HepG2 (cell line): ENCODE results near the gene C10orf53. TPM values are rescaled to one million over a fixed set of nuclear protein-coding genes. Genes with fewer than 3 reads are reported as not detected.

ENCODE experiments used
- ATAC-seq: fragments of 200-7000 bp; cut with Tn5 transposase; 3 replicates; pipeline ENCODE4 v1.9.1; 2020; ENCODE audit warnings: mild to moderate bottlenecking, moderate library complexity
- BruUV-seq: library from RNA; stranded (reverse); fragments of 400-500 nt; replicated peaks from 2 replicates; lab custom pipeline; 2021; lab: Mats Ljungman, UMichigan
- CTCF ChIA-PET: fragments of 300-600 bp; formaldehyde crosslinking; extraction: SDS; loops from one replicate; lab custom pipeline; 2021; ENCODE audit warnings: low total read pairs, inconsistent platforms, low intra/inter-chr PET ratio; lab: Yijun Ruan, JAX
- POLR2A ChIA-PET: fragments of 350-600 bp; sonication (Branson Sonifier 250); formaldehyde crosslinking; loops from one replicate; lab custom pipeline; 2020; ENCODE audit warnings: antibody characterized with exemption, inconsistent platforms; lab: Yijun Ruan, JAX
- DNase-seq: peaks from one replicate; pipeline ENCODE4 v3.0.0-alpha.2; 2015; ENCODE audit warnings: low spot score
- FAIRE-seq: peaks from 3 replicates; lab custom pipeline; 2011; peaks lifted over from hg19 to GRCh38; lab: Jason Lieb, UNC
- H2AFZ ChIP-seq: one replicate; pipeline ENCODE4 v1.6.1; 2011; ENCODE audit warnings: low read length, inconsistent platforms
- H3K27ac ChIP-seq: fragments of 300-600 bp; 3 replicates; pipeline ENCODE4 v1.8.0; 2011; ENCODE audit warnings: mixed run types, mild to moderate bottlenecking, mixed read lengths, low read length, inconsistent platforms; ENCODE audit not compliant: insufficient read depth; ENCODE audit errors: extremely low read length
- H3K27me3 ChIP-seq, 2 experiments: fragments of 200-600 bp in 1 of 2; 2 replicates in 1 of 2; 3 replicates in 1 of 2; pipeline versions ENCODE4 v1.6.0 to v1.8.0; 2011; ENCODE audit warnings: low read length in 2 of 2, mild to moderate bottlenecking in 2 of 2, moderate library complexity in 2 of 2, inconsistent platforms in 1 of 2; ENCODE audit not compliant: insufficient read depth in 2 of 2, control insufficient read depth in 1 of 2
- H3K36me3 ChIP-seq, 2 experiments: fragments of 200-600 bp in 1 of 2; replicated peaks in 1 of 2; 2 replicates in 1 of 2; 3 replicates in 1 of 2; pipeline versions ENCODE4 v1.5.1 to v1.8.0; 2011; ENCODE audit warnings: low read length in 2 of 2, inconsistent platforms in 1 of 2; ENCODE audit not compliant: insufficient read depth in 2 of 2, control insufficient read depth in 1 of 2
- H3K4me1 ChIP-seq: 2 replicates; pipeline ENCODE4 v1.5.1; 2012; ENCODE audit warnings: low read length, inconsistent platforms; ENCODE audit not compliant: insufficient read depth
- H3K4me2 ChIP-seq: 2 replicates; pipeline ENCODE4 v1.6.0; 2011; ENCODE audit warnings: low read depth, low read length, inconsistent platforms
- H3K4me3 ChIP-seq, 3 experiments: fragments of 200-600 bp in 1 of 3; sonication (generic), shearing (Covaris generic) in 1 of 3; replicated peaks in 1 of 3; 2 replicates each; pipeline ENCODE4 v1.5.1; 2011 to 2016; ENCODE audit warnings: low read length in 3 of 3, inconsistent platforms in 2 of 3, low read depth in 2 of 3, mild to moderate bottlenecking in 2 of 3, control low read depth in 1 of 3, mixed read lengths in 1 of 3; ENCODE audit not compliant: insufficient read depth in 1 of 3
- H3K79me2 ChIP-seq: one replicate; pipeline ENCODE4 v1.6.1; 2011; ENCODE audit warnings: low read length, inconsistent platforms; ENCODE audit not compliant: insufficient read depth
- H3K9ac ChIP-seq: 2 replicates; pipeline ENCODE4 v1.6.0; 2011; ENCODE audit warnings: mild to moderate bottlenecking, low read depth, low read length, inconsistent platforms; ENCODE audit not compliant: insufficient read depth
- H3K9me3 ChIP-seq: 2 replicates; pipeline ENCODE4 v1.5.1; 2012; ENCODE audit warnings: mild to moderate bottlenecking, low read length
- H4K20me1 ChIP-seq: 2 replicates; pipeline ENCODE4 v1.6.0; 2011; ENCODE audit warnings: inconsistent platforms, mild to moderate bottlenecking, low read length, moderate library complexity; ENCODE audit not compliant: insufficient read depth
- CHCHD3 ChIP-seq: sonication (generic); formaldehyde crosslinking; IDR thresholded peaks from 2 replicates; pipeline ENCODE4 v1.8.0; 2022; ENCODE audit warnings: mild to moderate bottlenecking, missing genetic modification reagents, moderate library complexity
- ETV5 ChIP-seq: IDR thresholded peaks from 2 replicates; pipeline ENCODE4 v1.6.1; 2018; ENCODE audit warnings: missing biosample characterization, missing genetic modification reagents, inconsistent platforms, borderline replicate concordance
- MAFF ChIP-seq: IDR thresholded peaks from 2 replicates; pipeline ENCODE4 v1.6.1; 2011; ENCODE audit warnings: low read depth, low read length, improper control_type of control experiment
- MAFK ChIP-seq, 2 experiments: IDR thresholded peaks in 1 of 2; conservative IDR thresholded peaks in 1 of 2; 2 replicates each; pipeline ENCODE4 v1.6.1; 2011; ENCODE audit warnings: improper control_type of control experiment in 2 of 2, low read length in 2 of 2
- NFE2L2 ChIP-seq: fragments of 150-350 bp; IDR thresholded peaks from 2 replicates; pipeline ENCODE4 v1.6.1; 2014; ENCODE audit warnings: low read length
- ZNF274 ChIP-seq: sonication (generic); formaldehyde crosslinking; IDR thresholded peaks from 2 replicates; pipeline ENCODE4 v1.5.1; 2020; ENCODE audit warnings: mild to moderate bottlenecking, missing genetic modification reagents
- WGBS: methylation state at CpG from one replicate; pipeline ENCODE4 v1.1.6; 2017; ENCODE audit warnings: low lambda C conversion rate; 5-methylcytosine and 5-hydroxymethylcytosine counted together
- in situ Hi-C: cut with HindIII; loops from 2 replicates; pipeline ENCODE4 v1.10.0; 2017; ENCODE audit warnings: low pct_unique_long_range_greater_than_20kb; ENCODE audit not compliant: extremely low pct_ligation_motif_present
- intact Hi-C: fragments of 100-400 bp; cut with micrococcal nuclease; formaldehyde crosslinking; loops from one replicate; pipeline ENCODE4 v1.10.0; 2022; ENCODE audit not compliant: unreplicated experiment
- polyA plus RNA-seq, 8 experiments: library from polyadenylated mRNA; depleted of rRNA in 3 of 8; stranded (reverse) in 7 of 8; unstranded in 1 of 8; fragments of >200 nt; fragmentation: Illumina TruSeq in 4 of 8; extraction: Trizol in 4 of 8; gene quantifications; 2 replicates each; pipeline versions ENCODE4 v1.2.1 to v1.2.3, GENCODE V29; 2011 to 2016; ENCODE audit warnings: low read depth in 4 of 8, missing spikeins in 1 of 8, mixed read lengths in 1 of 8; ENCODE audit not compliant: insufficient read depth in 1 of 8
- total RNA-seq, 5 experiments: library from RNA; depleted of rRNA; stranded (reverse); fragments of >200 nt; fragmentation: Illumina TruSeq; extraction: Trizol; gene quantifications; 2 replicates each; pipeline ENCODE4 v1.2.3, GENCODE V29; 2016; ENCODE audit warnings: low read depth in 1 of 5

C10orf53 gene
- total and polyA plus RNA-seq, 2 of the 13 experiments (the other 11 are each of a cell fraction or from before 2014, with no cell fraction given): not detected

GRCh38 chr10:49682879-49683278, 3.4 kb downstream of the C10orf53 start:
- Histone ChIP-seq H3K4me2 (no peak overlapping the region), H3K27ac (no peak overlapping the region), H3K9ac (no peak overlapping the region), H4K20me1 (no peaks in the 10 kb centered on the region), H2AFZ (no peak overlapping the region), H3K4me1 (no peaks in the 10 kb centered on the region), H3K4me3 (no peak overlapping the region), H3K79me2 (no peaks in the 10 kb centered on the region), H3K36me3 (no peaks in the 10 kb centered on the region), H3K27me3 (peaks cover 0 to 8% of the 10 kb centered on the region in 2 experiments; a peak in 2 of 5 replicates), H3K9me3 (no peaks in the 10 kb centered on the region)
- TF ChIP-seq ETV5 (CRISPR knock-in tag): no peak
- TF ChIP-seq ZNF274: no peak
- TF ChIP-seq NFE2L2: peak; percentile 80
- 0 out of 2 replicates have a peak, but pooled peaks have one; percentile 15 for TF ChIP-seq MAFF
- peak; percentile 54 to 71 for TF ChIP-seq MAFK (conservative IDR thresholded peaks at IDR 0.05 in 1 of 2, IDR thresholded peaks at IDR 0.05 in 1 of 2; ENCODE audit: low read length in 2 of 2)
- FAIRE-seq (no peak), ATAC-seq (no peak), DNase-seq (no peak)
- intact Hi-C loops: no loop called here
- in situ Hi-C loops: no loop called here
- CTCF ChIA-PET: no interaction called here
- POLR2A ChIA-PET: no interaction called here
- WGBS: 92% methylated on average over 2 of the region's 2 CpGs
- BruUV-seq: no TSS peak

GRCh38 chr10:49686651-49687050, 7.2 kb downstream of the C10orf53 start:
- Histone ChIP-seq H4K20me1 (no peaks in the 10 kb centered on the region), H3K27me3 (peaks cover 7 to 32% of the 10 kb centered on the region in 2 experiments; a peak in 4 of 5 replicates), H3K4me3 (no peak overlapping the region), H3K9ac (no peak overlapping the region), H3K27ac (no peak overlapping the region), H3K4me2 (no peak overlapping the region), H3K9me3 (no peaks in the 10 kb centered on the region), H3K4me1 (no peaks in the 10 kb centered on the region), H2AFZ (no peak overlapping the region), H3K79me2 (no peaks in the 10 kb centered on the region), H3K36me3 (no peaks in the 10 kb centered on the region)
- CTCF ChIA-PET: no interaction called here
- 0% methylated on average over 4 of the region's 4 CpGs for WGBS
- POLR2A ChIA-PET: no interaction called here
- in situ Hi-C loops (no loop called here), intact Hi-C loops (no loop called here)
- no peak for TF ChIP-seq CHCHD3 (CRISPR knock-in tag)
- no peak for FAIRE-seq
- BruUV-seq: no TSS peak
- no peak for DNase-seq
- ATAC-seq: no peak
